VCaP (cell line): ENCODE data around the gene ARG2.
"Not testable (repeated sequence)": the region's sequence is repeated elsewhere in the genome, so short reads cannot be mapped to it uniquely, and the experiment has no call there.

Source experiments
- H3K27ac ChIP-seq: fragments of 450-650 bp; 2 replicates; pipeline ENCODE4 v1.5.1; 2017
- TF ChIP-seq, protein P1 (sequence below): fragments of 450-650 bp; conservative IDR thresholded peaks from 2 replicates; pipeline ENCODE4 v1.5.1; 2017; ENCODE audit warnings: mild to moderate bottlenecking, moderate library complexity

The ARG2 gene

DNA sequence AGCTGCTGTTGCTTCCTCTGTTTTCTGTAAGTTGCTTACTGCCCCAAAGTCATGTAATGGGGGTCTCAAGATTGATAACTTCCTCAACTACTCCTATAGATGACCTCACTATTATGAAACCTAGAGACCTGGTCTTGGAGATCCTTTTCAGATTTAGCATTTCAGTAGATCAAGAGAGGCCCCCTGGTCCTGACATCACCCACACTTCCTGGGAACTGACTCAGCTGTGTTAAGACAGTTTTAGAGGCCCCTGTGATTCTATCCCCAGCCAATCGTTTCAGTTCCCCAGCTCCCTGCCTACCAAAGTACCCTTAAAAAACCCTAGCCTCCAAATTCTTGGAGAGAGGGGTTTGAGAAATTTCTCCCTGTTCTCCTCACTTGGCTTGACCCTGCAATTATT, 9.2 kb upstream of the ARG2 start:
- H3K27ac ChIP-seq = no peak overlapping the region
- TF ChIP-seq, protein P1, sequence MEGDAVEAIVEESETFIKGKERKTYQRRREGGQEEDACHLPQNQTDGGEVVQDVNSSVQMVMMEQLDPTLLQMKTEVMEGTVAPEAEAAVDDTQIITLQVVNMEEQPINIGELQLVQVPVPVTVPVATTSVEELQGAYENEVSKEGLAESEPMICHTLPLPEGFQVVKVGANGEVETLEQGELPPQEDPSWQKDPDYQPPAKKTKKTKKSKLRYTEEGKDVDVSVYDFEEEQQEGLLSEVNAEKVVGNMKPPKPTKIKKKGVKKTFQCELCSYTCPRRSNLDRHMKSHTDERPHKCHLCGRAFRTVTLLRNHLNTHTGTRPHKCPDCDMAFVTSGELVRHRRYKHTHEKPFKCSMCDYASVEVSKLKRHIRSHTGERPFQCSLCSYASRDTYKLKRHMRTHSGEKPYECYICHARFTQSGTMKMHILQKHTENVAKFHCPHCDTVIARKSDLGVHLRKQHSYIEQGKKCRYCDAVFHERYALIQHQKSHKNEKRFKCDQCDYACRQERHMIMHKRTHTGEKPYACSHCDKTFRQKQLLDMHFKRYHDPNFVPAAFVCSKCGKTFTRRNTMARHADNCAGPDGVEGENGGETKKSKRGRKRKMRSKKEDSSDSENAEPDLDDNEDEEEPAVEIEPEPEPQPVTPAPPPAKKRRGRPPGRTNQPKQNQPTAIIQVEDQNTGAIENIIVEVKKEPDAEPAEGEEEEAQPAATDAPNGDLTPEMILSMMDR = no peak

DNA sequence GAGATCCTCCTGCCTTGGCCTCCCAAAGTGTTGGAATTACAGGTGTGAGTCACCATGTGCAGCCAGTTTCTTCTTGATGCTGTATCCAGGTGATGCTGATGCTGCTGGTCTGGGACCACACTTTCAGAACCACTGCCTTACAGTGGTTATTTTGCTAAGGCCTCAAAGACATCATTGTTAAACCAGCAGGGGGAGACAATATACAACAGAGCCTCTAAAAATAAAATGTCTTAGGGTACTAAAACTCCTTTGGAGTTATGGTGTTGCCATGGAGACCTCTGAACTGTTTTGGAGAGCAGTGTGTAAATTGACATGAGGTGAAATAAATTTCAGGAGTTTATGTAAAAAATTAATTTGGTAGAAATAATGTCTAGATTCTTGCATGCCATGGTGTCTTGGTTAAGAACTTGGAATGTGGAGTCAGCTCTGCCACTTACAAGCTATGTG, 1.1 kb upstream of the ARG2 start:
- H3K27ac ChIP-seq = peak overlapping the region; percentile 77
- TF ChIP-seq, protein P1 = peak; percentile 76

DNA sequence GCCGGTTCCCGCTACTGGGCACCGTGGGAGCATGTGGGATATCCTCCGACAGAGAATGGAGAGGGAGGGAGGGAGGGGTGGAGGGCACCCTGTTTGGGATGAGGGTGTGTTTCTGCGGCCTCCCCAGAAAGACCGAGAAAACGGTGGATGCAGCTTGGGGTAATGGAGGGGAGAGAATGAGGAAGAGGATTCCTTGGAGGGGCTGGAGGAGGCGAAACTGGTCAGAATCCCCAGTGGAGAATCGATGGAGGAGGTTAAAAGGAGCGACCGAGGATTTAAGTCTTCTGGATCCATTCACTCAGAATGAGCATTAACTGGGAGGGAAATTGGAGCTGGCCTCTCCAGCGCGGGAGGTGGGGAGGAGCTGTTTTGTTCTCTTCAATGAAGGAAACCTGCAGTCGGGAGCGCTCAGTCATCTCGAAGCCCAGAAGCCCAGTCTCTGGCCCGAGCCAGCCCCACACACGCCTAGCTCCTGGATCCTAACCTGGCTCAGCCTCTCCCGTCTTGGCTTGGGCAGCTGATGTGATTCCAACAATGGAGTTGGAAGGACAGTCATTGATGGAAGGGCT, 581 bp downstream of the ARG2 start:
- TF ChIP-seq, protein P1 = no peak
- peak overlapping the region; percentile 77 for H3K27ac ChIP-seq

DNA sequence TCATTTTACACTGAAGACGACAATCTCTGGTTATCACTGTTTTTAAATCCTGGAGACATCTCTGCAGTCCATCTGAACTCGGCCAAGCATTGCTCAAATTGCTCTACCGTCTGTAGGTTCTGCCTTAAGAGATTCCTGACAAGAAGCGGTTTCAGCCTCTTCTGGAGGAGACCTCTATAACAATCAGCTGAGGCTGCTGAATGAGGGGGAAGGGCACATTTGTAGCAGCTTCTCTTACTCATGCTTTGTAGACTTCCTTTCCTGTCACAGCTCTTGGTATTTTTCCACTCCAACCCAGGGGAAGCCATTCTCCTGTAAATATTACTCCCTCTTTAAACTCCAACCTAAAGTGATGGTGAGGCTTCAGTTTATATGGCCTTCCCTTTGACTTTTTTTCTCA, 3.0 kb downstream of the ARG2 start:
- TF ChIP-seq, protein P1 = no peak
- H3K27ac ChIP-seq = peak overlapping the region; percentile 34; the same call in 1 of the 2 replicates

DNA sequence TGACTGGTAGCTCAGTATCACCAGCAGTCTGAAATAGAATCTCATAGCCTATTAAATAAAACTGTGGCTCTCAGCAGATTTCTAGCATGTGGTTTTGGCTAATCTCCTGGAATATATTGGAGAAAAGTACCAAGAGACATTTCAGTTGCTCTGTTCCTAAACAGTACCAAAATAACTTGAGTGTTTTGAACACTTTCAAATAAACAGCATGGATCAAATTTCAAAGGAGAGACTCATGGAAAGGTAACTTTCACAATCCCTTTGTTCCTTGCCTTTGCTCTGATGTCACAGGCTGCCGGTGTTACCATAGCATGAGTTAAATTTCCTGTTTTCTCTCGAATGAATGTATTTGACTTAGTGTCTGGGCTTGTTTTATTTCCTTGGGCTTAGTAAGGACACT, 3.4 kb downstream of the ARG2 start:
- peak overlapping the region; percentile 34; the same call in 1 of the 2 replicates for H3K27ac ChIP-seq
- TF ChIP-seq, protein P1 = no peak

DNA sequence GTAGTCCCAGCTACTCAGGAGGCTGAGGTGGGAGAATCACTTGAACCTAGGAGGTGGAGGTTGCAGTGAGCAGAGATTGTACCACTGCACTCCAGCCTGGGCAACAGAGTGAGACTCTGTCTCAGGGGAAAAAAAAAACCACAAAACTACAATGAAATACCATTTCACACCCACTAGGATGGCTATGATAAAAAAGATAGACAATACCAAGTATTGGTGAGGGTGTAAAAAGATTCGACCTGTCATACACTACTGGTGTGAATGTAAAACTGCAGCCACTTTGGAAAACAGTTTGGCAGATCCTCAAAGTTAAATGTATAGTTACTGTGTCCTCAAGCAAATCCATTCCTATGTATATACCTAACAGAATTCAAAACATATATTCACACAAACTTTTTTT, 6.4 kb downstream of the ARG2 start:
- H3K27ac ChIP-seq = not testable (repeated sequence)

DNA sequence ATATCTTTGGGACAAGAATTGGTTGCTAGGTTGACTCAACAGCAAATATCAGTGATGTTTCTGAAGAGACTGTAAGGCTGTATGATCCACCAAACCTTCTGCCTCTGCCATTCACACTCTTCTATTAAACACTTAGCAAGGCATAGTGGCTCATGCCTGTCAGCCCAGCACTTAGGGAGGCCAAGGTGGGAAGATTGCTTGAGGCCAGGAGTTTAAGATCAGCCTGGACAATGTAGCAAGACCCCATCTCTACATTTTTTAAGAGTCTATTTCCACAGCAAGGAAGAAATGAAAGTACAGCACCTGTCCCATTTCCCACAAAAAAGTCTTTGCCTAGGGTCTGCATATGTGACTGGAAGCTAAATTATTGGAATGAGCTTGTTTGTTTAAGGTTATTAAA, 7.8 kb downstream of the ARG2 start:
- H3K27ac ChIP-seq = no peak overlapping the region
- TF ChIP-seq, protein P1 = no peak

DNA sequence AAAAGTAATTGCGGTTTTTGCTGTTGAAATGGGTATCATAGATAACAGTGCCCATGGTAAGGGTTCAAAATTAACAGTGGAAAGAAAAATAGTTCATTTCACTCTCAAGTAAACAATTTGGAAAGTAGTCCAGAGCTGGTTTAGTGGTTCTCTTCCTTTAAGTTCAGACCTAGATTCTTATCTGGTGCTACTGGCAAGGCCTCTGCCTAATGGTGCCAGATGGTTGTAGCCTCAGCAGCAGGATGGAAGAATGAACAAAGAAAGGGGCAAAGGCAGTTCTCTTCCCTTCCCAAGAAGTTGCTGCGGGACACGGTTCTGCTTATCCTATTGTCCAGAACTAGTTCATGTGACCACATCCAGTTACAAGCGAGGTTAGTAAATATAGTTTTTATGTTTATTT, 10.5 kb downstream of the ARG2 start:
- no peak overlapping the region; the same call in 1 of the 2 replicates for H3K27ac ChIP-seq
- TF ChIP-seq, protein P1 = no peak
